Breast epithelium (tissue), 4 donors: Measurements from ENCODE around the gene CLSTN1. TPM values are rescaled to one million over a fixed set of nuclear protein-coding genes. Genes with fewer than 3 reads are reported as not detected.

Experiments used
- DNase-seq, 2 donors: peaks; one replicate each; pipeline ENCODE4 v3.0.0-alpha.2; 2019; ENCODE audit warnings: low spot score in 2 of 2
- H3K27ac ChIP-seq, 2 donors: fragments of 200-600 bp; sonication (generic) in 1 of 2; one replicate each; pipeline ENCODE4 v1.5.1; 2016 to 2019; ENCODE audit warnings: mild to moderate bottlenecking in 1 of 2
- H3K27me3 ChIP-seq, 2 donors: fragments of 200-600 bp; sonication (generic) in 1 of 2; one replicate each; pipeline versions ENCODE4 v1.5.1 to v1.6.0; 2017 to 2019; ENCODE audit warnings: control low read depth in 1 of 2, mild to moderate bottlenecking in 1 of 2
- H3K36me3 ChIP-seq: fragments of 200-600 bp; one replicate; pipeline ENCODE4 v1.5.1; 2019
- H3K4me1 ChIP-seq, 2 donors: fragments of 200-600 bp; sonication (generic); one replicate each; pipeline ENCODE4 v1.5.1; 2016 to 2019; ENCODE audit warnings: control low read depth in 1 of 2
- H3K4me3 ChIP-seq, 3 donors: fragments of 200-600 bp; sonication (generic); 1 replicate in 2 of 3; 2 replicates in 1 of 3; pipeline ENCODE4 v1.5.1; 2016 to 2019; ENCODE audit warnings: mild to moderate bottlenecking in 3 of 3, moderate library complexity in 2 of 3
- H3K9me3 ChIP-seq, 2 donors: fragments of 200-600 bp; sonication (generic) in 1 of 2; one replicate each; pipeline ENCODE4 v1.5.1; 2016 to 2019; ENCODE audit warnings: control low read depth in 1 of 2
- CTCF ChIP-seq, 3 donors: fragments of 450-650 bp; IDR thresholded peaks; one replicate each; pipeline ENCODE4 v1.5.1; 2016 to 2017; ENCODE audit warnings: antibody characterized with exemption in 3 of 3, mild to moderate bottlenecking in 3 of 3, moderate library complexity in 3 of 3
- POLR2A ChIP-seq: fragments of 450-650 bp; IDR thresholded peaks from one replicate; pipeline ENCODE4 v1.6.1; 2016; ENCODE audit warnings: antibody characterized with exemption, mild to moderate bottlenecking, moderate library complexity
- POLR2AphosphoS5 ChIP-seq, 3 donors: sonication (generic); formaldehyde crosslinking; IDR thresholded peaks; one replicate each; pipeline ENCODE4 v1.6.1; 2017; ENCODE audit warnings: antibody characterized with exemption in 3 of 3
- intact Hi-C: fragments of 100-400 bp; cut with DNase I; formaldehyde crosslinking; loops from one replicate; pipeline ENCODE4 v1.15.1; 2023; ENCODE audit warnings: low total_unique reads
- total RNA-seq, 3 donors: library from RNA; depleted of rRNA; stranded (reverse); fragments of >200 nt; gene quantifications; one replicate each; pipeline ENCODE4 v1.1.0, GENCODE V29; 2016

Gene CLSTN1
- total RNA-seq, 3 donors from 2014 or later: 25.4 to 47.5 (median 42.3) TPM

- Histone ChIP-seq H3K4me1 (no peaks in the 10 kb centered on the region), H3K27me3 (no peaks in the 10 kb centered on the region), H3K27ac (no peak overlapping the region), H3K9me3 (no peaks in the 10 kb centered on the region), H3K4me3 (no peak overlapping the region), H3K36me3 (peaks cover 15% of the 10 kb centered on the region)
- intact Hi-C loops: no loop called here
- TF ChIP-seq POLR2A (no peak), POLR2AphosphoS5 (IDR thresholded peaks at IDR 0.05) (no peak), CTCF (IDR thresholded peaks at IDR 0.05) (no peak)
- no peak for DNase-seq
These were observed 79.5 kb downstream of the CLSTN1 start for GRCh38 chr1:9744106-9744799.

GRCh38 chr1:9737671-9738070 lies 86.1 kb downstream of the CLSTN1 start:
- no peak overlapping the region for H3K4me3 ChIP-seq
- H3K9me3 ChIP-seq: no peaks in the 10 kb centered on the region
- no peak overlapping the region for H3K27ac ChIP-seq
- H3K36me3 ChIP-seq: peaks cover 22% of the 10 kb centered on the region
- H3K4me1 ChIP-seq: no peaks in the 10 kb centered on the region
- TF ChIP-seq POLR2A (no peak), POLR2AphosphoS5 (IDR thresholded peaks at IDR 0.05) (no peak), CTCF (IDR thresholded peaks at IDR 0.05) (no peak)
- no peak for DNase-seq
- H3K27me3 ChIP-seq: no peaks in the 10 kb centered on the region
- intact Hi-C loops: no loop called here

GRCh38 chr1:9737057-9737456 lies 86.7 kb downstream of the CLSTN1 start:
- TF ChIP-seq POLR2AphosphoS5 (IDR thresholded peaks at IDR 0.05): no peak
- TF ChIP-seq POLR2A: no peak
- no peak for TF ChIP-seq CTCF (IDR thresholded peaks at IDR 0.05)
- no peak overlapping the region for H3K4me3 ChIP-seq
- H3K9me3 ChIP-seq: no peaks in the 10 kb centered on the region
- H3K36me3 ChIP-seq: peaks cover 23% of the 10 kb centered on the region
- intact Hi-C loops: no loop called here
- no peak for DNase-seq
- no peaks in the 10 kb centered on the region for H3K4me1 ChIP-seq
- H3K27ac ChIP-seq: no peak overlapping the region
- no peaks in the 10 kb centered on the region for H3K27me3 ChIP-seq

GRCh38 chr1:9736241-9736640 lies 87.5 kb downstream of the CLSTN1 start:
- no peak for TF ChIP-seq POLR2A
- no peak for TF ChIP-seq POLR2AphosphoS5 (IDR thresholded peaks at IDR 0.05)
- TF ChIP-seq CTCF (IDR thresholded peaks at IDR 0.05): no peak
- H3K36me3 ChIP-seq: peaks cover 27% of the 10 kb centered on the region
- no peaks in the 10 kb centered on the region for H3K4me1 ChIP-seq
- no peak overlapping the region for H3K27ac ChIP-seq
- H3K9me3 ChIP-seq: no peaks in the 10 kb centered on the region
- intact Hi-C loops: no loop called here
- no peak for DNase-seq
- H3K4me3 ChIP-seq: no peak overlapping the region
- H3K27me3 ChIP-seq: no peaks in the 10 kb centered on the region

GRCh38 chr1:9735800-9736199 lies 88.0 kb downstream of the CLSTN1 start:
- H3K27ac ChIP-seq: no peak overlapping the region
- H3K9me3 ChIP-seq: no peaks in the 10 kb centered on the region
- no peaks in the 10 kb centered on the region for H3K27me3 ChIP-seq
- TF ChIP-seq POLR2A (no peak), CTCF (IDR thresholded peaks at IDR 0.05) (no peak), POLR2AphosphoS5 (IDR thresholded peaks at IDR 0.05) (no peak)
- no peaks in the 10 kb centered on the region for H3K4me1 ChIP-seq
- no peak for DNase-seq
- intact Hi-C loops: no loop called here
- no peak overlapping the region for H3K4me3 ChIP-seq
- H3K36me3 ChIP-seq: peaks cover 28% of the 10 kb centered on the region
